GM18907 (cell line): ENCODE measurements around the gene SGMS1.
A peak's percentile ranks its signal among the peaks of the same experiment; 100 is the strongest.

Experiments
- ATAC-seq: cut with Tn5 transposase; IDR thresholded peaks from one replicate; pipeline ENCODE4 v1.9.1; 2021; ENCODE audit warnings: mild to moderate bottlenecking, moderate library complexity; ENCODE audit not compliant: unreplicated experiment

The SGMS1 gene

DNA sequence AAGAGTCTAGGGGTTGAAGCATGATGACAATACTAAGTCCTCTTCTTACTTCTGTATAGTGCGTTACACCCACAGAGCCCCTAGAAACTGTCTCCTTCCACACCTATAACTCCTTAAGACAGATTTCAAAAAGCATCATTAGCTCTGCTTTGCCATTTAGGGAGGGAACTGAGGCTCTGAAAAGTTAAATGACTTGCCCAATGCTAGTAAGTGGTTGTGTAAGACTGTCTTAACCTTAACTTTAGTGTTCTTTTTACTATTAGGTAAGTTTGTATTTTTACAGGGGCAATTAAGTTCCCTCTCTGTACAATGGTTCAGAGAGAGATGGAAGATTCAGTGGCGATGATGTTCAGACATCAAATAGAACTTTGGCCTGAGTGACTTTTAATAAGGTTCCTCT, 299.7 kb downstream of the SGMS1 start:
- ATAC-seq, result no peak

DNA sequence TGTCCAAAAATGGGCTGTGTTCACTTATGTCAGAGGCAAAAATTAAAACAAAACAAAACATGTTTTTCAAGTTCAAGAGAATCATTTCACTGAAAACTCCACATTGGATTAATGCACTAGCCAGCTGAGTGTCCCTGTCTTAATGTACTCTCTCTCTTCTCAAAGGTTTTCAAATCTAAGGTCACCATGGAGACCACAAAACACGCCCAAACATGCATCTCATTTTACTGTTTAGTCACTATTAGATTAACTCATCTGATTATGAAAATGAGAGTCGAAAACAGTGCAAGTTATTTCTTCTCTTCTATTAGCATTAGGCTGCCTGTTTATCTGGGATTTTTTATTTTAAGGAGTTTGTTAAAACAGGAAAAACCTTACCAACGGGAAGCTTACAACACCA, 301.7 kb downstream of the SGMS1 start:
- no peak for ATAC-seq

DNA sequence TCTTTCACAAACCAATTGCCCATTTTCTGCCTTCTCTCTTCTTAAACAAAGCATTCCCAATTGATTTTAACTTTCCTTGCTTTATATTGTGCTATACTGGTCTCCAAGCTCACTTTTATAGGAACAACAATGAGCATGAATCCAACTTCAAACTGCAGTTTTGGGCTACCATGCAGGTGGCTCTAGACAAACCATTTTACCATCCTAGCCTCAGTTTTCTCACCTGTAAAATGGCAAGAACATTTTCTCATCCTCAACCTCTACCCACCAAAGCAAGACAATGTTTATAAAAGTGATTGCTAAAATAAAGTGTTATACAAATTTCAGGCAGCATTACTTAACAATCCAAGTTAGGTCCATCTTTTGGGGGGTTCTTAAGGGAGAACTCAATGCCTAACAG, 305.6 kb downstream of the SGMS1 start:
- ATAC-seq, result no peak

DNA sequence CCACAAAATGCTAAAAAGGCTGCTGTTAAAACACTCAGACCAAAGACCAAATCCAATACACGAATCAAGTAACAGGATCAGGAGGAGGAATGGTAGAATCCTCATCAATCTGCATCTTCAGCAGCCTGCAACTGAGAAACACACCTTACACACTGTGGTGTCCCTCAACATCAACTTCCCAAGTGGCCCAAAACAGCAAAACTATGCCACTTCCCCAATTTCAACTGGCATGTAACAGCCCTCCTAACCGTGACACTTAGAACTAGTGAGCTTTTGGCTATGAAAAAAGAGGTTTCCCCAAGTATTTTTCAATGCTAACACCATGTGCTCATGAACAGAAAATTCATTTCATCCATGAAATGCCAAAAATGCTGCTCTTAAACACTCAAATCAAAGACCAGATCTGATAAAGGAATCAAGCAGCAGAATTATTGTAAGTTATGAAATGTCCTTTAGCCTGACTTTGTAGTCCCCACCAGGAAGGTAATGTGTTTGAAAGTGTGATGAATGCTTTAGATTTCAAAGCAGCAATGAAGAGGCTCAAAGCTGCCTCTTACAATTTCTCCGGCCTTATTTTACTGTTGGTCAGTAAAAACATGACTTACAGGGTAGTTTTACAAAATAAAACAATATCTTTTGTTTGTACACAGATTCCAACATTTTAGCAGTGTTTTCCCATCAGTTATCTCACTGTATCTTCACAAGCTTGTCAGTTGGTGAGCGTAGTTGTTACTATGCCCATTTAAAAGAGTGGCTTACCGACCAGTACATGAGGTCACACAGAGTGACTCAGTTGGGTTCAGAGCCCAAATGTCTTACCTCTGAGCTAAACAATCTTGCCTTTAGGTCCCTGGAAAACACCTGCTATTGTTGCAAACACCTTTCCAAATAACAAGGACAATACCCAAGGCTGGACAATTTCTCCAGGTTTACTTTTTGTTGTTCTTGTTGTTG, 306.8 kb downstream of the SGMS1 start:
- ATAC-seq, result no peak

DNA sequence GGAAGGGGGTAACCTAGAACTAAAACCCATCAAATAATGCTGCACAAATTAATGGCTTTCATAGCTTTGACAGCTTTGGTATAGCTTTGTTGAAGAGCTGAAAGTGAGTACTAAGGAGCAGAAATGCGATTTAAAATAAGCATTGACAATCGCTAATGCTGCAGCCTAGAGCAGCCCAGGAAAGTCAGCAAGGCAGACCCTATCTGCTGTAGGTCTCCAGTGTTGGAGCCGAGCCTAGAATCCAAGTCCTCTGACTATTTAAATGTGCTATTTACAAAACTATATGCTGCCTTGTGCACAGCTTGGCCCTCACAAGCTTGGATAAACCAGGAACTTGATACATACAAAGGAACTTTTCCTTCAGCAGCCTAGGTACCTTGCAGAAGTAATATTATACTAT, 307.6 kb downstream of the SGMS1 start:
- ATAC-seq, result no peak

DNA sequence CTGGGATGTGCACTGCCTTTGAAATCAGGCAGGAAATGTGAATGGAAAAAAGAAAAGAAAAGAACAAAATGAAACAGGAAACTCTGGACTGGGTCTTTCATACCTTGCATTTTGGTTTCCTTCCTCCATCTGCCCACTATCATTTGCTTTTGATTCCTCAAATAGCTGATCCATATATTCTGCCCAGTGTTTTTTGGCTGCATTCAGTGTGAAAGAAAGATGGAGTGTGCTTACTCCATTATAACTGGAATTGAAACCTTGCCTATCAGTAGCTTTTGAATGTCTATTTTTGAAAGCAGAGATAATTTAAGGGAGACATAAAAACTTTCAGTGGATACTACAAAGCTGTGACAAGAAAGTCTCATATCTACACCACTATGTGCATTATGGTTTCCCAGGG, 308.3 kb downstream of the SGMS1 start:
- no peak for ATAC-seq

DNA sequence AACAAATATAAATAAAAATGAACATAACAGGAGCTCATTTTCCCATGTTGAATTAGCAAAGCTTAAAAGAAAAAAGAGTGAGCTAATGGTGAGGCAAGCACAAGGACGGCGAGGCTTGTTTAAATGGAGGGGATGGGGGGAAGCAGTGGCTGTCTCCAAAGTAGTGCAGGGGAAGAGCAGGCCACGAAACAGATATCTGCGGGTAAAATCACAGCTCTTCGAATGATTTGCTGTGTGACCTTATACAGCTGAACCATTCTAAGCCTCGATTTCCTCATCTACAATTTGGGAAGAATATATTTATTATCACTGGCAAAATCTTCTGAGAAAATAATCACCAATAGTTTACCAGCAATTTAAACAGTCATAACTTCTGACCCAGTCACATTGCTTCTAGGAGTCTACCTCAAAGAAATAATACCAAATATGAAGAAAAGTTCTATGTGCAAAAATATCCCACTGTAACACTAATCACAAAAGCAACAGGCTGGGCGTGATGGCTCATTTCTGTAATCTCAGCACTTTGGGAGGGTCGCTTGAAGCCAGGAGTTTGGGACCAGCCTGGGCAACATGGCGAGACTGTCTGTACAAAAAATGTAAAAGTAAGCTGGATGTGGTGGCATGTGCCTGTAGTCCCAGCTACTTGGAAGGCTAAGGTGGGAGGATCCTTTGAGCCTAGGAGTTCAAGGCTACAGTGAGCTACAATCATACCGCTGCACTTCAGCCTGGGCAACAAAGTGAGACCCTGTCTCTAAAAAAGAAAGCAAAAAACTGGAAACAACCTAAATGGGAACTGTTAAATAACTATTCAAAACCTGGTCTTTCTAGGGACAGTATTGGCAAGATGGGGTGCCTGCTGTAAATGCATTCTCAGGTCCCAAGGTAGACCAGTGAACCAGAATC, 309.3 kb downstream of the SGMS1 start:
- ATAC-seq, result no peak

DNA sequence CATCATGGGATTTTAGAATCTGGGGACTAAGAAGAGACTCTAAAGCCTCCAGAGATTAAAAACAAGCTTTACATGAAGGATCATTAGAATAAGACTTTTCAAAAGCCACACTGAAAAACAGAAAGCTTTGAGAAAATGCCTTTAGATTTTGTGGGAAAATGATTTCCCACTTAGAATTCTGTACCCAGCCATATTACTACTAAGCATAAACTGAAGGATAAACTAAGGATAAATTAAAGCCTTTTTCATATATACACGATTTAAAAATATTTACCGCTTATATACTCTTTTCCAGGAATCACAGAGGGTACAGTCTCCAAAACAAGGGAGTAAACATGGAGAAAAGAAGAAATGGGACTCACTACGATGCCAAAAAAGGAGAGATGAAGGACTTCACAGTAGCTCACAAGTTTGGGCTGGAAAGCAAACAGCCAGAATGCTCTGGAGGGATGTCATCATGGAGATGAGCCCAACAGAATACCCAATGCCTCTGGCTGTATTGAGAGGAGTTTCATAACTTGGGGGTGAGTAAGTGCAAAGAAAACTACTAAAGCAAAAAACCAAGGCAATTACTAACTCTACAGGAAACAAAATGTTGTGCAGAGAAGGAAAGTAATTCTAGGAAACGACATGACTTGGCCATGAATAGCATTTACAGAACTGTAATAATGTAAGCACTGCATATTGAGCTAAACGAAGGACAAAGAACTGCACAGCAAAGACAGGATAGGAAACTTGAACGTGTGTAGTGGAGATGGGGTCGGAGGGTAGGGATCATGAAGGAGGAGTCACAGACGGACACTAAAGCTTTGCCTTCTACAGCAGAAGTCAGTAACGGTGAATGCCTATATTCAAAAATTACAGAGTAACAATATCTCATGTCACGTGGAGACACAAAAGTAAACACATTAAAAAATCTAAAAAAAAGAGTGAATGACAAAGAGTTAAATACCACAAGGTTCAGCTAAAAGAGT, 311.0 kb downstream of the SGMS1 start:
- ATAC-seq, result no peak

DNA sequence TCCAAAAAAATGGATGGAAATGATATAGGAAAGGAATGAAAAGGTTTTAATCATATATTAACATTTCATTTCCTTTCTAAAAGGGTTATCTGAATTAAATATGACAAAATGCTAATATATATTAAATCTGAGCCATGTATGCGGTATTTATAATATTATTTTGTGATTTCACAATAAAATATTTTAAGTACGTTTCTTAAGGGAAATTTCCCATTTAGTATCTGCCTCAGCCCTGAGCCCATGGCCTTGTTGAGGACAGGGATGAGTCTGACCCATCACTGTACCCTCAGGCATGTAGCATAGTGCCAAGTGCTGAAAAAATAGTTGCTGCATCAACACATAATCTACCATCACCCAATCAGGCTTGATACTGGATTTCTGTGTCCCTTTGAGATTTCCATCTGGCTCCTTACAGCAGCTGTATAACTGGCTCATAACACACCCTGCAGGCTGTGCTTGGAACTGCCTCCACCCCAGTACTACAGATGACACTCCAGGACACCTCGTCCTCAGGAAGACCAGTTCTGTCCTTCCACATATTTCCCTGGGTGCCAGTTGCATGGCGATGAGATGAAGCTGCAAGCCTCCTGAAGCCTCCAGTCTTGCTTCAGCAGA, 313.1 kb downstream of the SGMS1 start:
- peak; percentile 82 for ATAC-seq

DNA sequence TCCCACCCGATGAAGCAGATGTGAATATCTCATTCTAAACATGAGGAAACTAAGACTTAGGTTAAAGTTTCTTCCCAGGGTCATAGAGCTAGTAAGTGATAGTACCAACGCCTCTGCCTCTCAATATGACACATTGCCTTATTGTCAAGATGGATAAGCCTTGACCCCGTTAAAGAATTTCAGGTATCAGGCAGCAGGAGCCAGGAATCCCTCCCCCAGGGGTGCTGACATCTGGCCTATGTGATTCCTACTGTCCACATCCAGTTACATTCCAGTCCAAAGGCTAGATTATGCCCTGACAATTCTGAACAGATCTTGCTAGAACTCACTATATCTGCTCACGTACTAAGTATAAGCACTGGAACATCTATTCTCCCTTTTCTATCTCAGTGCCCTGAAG, 314.4 kb downstream of the SGMS1 start:
- no peak for ATAC-seq

DNA sequence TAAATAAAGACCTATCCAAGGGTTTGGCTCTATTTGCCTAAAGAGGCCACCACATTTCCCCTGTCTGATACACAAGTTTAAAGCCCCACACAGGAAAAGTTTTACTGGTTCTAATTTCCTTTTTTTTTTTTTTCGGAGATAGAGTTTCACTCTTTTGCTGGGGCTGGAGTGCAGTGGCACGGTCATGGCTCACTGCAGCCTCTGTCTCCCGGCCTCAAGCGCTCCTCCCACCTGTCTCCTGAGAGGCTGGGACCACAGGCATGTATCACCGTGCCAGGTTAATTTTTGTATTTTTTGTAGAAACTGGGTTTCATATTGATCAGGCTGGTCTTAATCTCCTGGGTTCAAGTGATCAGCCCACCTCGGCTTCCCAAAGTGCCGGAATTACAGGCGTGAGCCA, 319.1 kb downstream of the SGMS1 start:
- no peak for ATAC-seq

DNA sequence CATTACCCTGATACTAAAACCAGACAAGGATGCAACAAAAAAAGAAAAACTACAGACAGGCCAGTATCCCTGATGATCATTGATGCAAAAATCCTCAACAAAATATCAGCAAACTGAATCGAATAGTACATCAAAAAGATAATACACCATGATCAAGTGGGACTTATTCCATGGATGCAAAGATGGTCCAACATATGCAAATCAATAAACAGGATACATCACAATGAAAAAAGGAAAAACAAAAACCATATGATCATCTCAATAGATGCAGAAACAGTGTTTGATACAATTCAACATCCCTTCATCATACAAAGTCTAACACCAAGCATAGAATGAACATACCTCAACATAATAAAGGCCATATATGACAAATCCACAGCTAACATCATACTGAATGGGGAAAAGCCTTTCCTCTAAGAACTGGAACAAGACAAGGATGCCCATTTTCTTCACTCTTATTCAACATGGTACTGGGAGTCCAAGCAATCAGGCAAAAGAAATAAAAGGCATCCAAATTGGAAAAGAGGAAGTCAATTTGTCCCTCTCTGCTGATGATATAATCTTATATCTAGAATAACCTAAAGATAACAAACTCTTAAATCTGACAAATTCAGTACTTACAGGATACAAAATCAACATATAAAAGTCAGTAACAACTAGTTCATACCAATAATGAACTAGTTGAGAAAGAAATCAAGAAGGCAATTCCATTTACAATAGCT, 323.6 kb downstream of the SGMS1 start:
- no peak for ATAC-seq

DNA sequence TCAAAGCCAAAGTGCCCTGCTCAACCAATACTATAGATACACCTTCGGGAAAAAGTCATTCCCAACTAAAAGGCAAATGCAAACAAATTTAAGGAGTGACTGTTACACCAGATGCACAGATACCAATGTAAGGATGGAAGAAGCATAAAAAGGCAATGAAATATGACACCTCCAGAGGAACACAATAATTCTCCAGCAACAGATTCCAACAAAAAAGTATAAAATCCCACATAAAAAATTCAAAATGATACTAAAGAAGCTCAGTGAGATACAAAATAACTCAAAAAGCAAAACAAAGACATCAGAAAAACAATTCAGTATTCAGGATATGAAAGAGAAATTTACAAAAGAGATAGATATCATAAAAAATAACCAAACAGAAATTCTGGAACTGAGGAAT, 328.4 kb downstream of the SGMS1 start:
- ATAC-seq, result no peak

DNA sequence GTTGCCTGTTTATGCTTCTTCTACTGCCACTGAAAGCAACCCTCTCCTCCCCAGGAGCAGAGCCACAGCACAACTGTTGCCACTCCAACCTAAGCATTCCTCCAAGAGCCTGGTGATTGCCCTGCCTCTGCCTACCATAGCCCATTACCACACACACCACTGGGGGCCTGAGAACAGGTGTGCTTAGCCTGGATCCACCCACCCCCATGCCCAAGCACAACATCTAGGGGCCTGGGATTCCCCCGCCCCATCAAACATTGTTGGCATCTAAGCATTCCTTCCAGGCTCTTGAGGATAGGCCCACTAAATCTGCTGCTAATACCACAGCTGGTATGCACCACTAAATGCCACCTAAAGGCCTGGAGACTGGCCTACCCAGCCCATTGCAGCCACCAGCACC, 329.2 kb downstream of the SGMS1 start:
- no peak for ATAC-seq

DNA sequence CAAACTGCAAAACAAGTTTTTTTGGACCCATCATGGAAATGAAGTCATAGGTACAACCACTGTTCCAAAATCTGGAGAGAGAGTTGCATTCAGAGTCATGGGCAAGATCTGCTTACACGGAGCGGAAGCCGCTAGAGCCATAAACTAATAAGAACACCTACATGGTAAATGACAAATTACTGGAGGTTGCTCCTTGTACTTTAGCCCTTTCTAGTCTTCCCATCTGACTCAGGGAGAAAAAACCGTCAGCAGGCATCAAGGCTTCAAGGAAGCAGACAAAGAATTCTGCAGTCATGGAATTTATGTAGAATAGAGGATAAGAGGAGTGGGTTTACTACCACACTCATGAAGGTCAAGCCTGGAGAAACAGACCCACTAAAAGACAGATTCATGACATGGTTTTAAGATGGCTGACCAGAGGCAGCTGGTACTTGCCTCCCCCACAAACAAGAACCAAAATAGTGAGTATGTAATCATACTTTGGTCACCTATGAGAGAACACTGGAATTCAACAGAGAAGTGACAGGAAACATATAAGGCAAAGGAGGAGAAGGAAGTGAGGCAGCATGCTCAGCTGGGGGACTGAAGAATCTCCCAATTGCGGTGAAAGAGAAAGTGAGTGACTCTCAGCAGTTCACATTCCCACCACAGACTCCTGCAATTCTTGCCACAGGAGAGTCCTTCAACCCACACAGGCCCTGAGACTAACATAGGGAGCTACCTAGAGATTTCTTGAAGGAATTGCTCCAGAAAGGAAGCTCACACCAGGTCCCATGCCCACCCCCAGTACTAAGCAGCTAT, 330.0 kb downstream of the SGMS1 start:
- no peak for ATAC-seq

DNA sequence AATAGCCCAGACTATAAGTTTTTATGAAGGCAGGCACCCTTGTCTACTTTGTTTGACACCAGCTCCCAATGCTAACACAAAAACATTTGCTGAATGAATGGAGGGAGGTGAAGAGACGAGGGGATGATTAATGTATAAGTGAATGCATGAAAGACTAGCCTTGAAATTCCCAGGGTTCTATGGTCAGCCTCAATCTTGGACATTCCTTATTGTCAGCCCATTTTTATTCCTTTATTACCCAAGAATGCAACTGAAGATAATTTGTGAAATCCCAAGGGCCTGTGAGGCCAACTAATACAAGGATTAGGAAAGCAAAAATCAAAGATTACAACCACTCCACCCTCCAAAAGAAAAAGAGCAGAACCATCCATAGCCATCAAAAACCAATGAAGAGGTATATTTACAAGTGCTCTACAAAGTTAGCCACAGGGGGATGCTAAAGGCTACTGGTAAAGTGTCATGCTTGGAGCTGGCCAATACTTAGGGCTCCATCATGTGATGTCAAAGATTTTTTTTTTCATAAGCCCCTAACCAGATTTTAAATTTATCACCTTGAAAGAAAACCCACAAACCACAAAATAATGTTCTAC, 332.4 kb downstream of the SGMS1 start:
- no peak for ATAC-seq

DNA sequence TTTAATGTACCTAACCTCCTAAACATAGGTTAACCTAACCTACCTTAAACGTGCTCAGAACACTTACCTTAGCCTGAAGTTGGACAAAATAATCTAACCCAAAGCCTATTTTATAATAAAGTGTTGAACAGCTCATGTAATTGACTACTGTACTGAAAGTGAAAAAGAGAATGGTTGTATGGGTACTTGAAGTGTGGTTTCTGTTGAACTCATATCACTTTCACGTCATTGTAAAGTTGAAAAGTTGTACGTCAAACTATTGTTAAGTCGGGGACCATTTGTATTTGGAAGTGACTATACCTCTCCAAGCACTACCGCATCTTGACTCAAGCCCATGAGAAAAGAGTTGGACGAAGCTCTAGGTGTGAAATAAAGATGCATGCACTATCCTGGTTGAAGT, 334.6 kb downstream of the SGMS1 start:
- no peak for ATAC-seq

DNA sequence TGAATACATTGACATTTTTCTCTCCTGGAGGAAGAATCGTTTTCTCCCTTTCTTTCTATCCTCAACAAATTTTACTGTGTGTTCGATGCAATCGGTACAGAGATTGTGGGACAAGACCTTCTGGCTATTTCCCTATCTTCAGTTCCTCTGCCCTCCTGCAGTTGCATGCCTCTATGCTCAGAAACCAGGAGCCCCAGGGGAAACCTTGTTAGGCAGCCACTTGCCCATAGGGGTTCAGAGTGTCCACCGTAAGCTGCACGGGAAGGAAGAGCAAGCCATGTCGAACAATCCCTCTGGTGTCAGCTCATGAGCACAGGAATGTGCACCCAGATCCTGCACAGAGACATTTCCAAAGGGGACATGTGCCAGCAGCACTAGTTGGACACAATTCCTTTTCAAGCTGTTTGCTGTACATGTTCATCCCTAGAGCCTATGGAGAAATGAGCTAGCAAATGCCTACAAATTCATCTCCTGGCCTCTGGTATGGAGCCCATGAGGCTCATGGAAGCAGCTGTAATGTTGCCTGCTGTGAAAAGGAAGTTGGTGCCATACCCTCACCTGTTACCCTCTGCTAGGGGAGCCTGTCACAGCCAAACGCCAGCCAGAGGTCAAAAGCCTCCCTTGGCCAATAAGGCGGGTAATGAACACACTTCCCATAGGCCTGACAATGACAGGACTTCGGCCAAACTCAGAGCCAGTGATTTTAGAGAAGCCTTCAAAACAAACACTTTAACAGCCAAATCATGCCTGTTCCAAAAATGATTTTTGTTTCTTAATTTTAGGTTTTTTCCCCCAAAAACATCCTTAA, 336.6 kb downstream of the SGMS1 start:
- ATAC-seq, result no peak
